Measurements from ENCODE around the gene DHDDS. TPM values are rescaled to one million over a fixed set of nuclear protein-coding genes. Genes with fewer than 3 reads are reported as not detected.

DHDDS gene
- total and polyA plus RNA-seq, 2 of the 13 experiments (the other 11 are each of a cell fraction or from before 2014, with no cell fraction given): 18.9 to 28.3 TPM

DNA sequence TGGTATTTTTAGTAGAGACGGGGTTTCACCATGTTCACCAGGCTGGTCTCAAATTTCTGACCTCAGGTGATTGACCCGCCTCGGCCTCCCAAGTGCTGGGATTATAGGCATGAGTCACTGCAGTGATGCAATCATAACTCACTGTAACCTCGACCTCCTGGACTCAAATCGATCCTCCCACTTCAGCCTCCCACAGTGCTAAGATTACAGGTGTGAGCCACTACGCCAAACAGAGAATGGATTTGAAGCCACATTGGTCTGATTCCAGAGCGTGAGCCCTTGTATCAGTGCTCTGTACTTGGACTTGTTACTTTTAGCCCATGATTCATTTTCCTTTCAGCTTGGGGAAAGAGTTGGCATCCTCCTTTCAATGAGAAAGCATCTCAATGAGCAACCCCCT lies 44.7 kb upstream of the DHDDS start (continued):
- TF ChIP-seq, protein P1, sequence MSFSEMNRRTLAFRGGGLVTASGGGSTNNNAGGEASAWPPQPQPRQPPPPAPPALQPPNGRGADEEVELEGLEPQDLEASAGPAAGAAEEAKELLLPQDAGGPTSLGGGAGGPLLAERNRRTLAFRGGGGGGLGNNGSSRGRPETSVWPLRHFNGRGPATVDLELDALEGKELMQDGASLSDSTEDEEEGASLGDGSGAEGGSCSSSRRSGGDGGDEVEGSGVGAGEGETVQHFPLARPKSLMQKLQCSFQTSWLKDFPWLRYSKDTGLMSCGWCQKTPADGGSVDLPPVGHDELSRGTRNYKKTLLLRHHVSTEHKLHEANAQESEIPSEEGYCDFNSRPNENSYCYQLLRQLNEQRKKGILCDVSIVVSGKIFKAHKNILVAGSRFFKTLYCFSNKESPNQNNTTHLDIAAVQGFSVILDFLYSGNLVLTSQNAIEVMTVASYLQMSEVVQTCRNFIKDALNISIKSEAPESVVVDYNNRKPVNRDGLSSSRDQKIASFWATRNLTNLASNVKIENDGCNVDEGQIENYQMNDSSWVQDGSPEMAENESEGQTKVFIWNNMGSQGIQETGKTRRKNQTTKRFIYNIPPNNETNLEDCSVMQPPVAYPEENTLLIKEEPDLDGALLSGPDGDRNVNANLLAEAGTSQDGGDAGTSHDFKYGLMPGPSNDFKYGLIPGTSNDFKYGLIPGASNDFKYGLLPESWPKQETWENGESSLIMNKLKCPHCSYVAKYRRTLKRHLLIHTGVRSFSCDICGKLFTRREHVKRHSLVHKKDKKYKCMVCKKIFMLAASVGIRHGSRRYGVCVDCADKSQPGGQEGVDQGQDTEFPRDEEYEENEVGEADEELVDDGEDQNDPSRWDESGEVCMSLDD (CRISPR knock-in tag; IDR thresholded peaks at IDR 0.05; ENCODE audit: borderline replicate concordance): no peak
- no peak for TF ChIP-seq ZBTB42 (CRISPR knock-in tag; IDR thresholded peaks at IDR 0.05)
- peak; percentile 33; the same call in 1 of the 2 replicates for TF ChIP-seq KDM6A (CRISPR knock-in tag; IDR thresholded peaks at IDR 0.05; ENCODE audit: low read depth)
- no peak for TF ChIP-seq FOXM1 (CRISPR knock-in tag; IDR thresholded peaks at IDR 0.05)
- TF ChIP-seq ZNF598 (CRISPR knock-in tag; IDR thresholded peaks at IDR 0.05; ENCODE audit: borderline replicate concordance): peak; percentile 50; the same call in 1 of the 2 replicates
- TF ChIP-seq, protein P2, sequence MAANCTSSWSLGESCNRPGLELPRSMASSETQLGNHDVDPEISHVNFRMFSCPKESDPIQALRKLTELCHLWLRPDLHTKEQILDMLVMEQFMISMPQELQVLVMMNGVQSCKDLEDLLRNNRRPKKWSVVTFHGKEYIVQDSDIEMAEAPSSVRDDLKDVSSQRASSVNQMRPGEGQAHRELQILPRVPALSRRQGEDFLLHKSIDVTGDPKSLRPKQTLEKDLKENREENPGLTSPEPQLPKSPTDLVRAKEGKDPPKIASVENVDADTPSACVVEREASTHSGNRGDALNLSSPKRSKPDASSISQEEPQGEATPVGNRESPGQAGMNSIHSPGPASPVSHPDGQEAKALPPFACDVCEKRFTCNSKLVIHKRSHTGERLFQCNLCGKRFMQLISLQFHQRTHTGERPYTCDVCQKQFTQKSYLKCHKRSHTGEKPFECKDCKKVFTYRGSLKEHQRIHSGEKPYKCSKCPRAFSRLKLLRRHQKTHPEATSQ (CRISPR knock-in tag; IDR thresholded peaks at IDR 0.05; ENCODE audit: borderline replicate concordance): no peak
- no peak for TF ChIP-seq ELF4 (CRISPR knock-in tag; IDR thresholded peaks at IDR 0.05; ENCODE audit: borderline replicate concordance)
- TF ChIP-seq, protein P3, sequence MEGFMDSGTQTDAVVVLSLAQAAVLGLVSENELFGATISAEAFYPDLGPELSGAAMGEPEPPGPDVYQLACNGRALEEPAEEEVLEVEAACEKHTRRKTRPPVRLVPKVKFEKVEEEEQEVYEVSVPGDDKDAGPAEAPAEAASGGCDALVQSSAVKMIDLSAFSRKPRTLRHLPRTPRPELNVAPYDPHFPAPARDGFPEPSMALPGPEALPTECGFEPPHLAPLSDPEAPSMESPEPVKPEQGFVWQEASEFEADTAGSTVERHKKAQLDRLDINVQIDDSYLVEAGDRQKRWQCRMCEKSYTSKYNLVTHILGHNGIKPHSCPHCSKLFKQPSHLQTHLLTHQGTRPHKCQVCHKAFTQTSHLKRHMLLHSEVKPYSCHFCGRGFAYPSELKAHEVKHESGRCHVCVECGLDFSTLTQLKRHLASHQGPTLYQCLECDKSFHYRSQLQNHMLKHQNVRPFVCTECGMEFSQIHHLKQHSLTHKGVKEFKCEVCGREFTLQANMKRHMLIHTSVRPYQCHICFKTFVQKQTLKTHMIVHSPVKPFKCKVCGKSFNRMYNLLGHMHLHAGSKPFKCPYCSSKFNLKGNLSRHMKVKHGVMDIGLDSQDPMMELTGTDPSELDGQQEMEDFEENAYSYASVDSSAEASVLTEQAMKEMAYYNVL (CRISPR knock-in tag; IDR thresholded peaks at IDR 0.05; ENCODE audit: borderline replicate concordance): peak; percentile 63; the same call in 1 of the 2 replicates
- TF ChIP-seq, protein P4, sequence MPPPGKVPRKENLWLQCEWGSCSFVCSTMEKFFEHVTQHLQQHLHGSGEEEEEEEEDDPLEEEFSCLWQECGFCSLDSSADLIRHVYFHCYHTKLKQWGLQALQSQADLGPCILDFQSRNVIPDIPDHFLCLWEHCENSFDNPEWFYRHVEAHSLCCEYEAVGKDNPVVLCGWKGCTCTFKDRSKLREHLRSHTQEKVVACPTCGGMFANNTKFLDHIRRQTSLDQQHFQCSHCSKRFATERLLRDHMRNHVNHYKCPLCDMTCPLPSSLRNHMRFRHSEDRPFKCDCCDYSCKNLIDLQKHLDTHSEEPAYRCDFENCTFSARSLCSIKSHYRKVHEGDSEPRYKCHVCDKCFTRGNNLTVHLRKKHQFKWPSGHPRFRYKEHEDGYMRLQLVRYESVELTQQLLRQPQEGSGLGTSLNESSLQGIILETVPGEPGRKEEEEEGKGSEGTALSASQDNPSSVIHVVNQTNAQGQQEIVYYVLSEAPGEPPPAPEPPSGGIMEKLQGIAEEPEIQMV (CRISPR knock-in tag; IDR thresholded peaks at IDR 0.05; ENCODE audit: low read depth): no peak
- TF ChIP-seq ZKSCAN8 (CRISPR knock-in tag; IDR thresholded peaks at IDR 0.05; ENCODE audit: borderline replicate concordance): peak; percentile 83
- TF ChIP-seq, protein P5, sequence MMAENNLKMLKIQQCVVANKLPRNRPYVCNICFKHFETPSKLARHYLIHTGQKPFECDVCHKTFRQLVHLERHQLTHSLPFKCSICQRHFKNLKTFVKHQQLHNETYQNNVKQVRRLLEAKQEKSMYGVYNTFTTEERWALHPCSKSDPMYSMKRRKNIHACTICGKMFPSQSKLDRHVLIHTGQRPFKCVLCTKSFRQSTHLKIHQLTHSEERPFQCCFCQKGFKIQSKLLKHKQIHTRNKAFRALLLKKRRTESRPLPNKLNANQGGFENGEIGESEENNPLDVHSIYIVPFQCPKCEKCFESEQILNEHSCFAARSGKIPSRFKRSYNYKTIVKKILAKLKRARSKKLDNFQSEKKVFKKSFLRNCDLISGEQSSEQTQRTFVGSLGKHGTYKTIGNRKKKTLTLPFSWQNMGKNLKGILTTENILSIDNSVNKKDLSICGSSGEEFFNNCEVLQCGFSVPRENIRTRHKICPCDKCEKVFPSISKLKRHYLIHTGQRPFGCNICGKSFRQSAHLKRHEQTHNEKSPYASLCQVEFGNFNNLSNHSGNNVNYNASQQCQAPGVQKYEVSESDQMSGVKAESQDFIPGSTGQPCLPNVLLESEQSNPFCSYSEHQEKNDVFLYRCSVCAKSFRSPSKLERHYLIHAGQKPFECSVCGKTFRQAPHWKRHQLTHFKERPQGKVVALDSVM (CRISPR knock-in tag; IDR thresholded peaks at IDR 0.05): peak; percentile 100
- TF ChIP-seq NFIB (CRISPR knock-in tag; IDR thresholded peaks at IDR 0.05; ENCODE audit: borderline replicate concordance): no peak
- TF ChIP-seq, protein P6, sequence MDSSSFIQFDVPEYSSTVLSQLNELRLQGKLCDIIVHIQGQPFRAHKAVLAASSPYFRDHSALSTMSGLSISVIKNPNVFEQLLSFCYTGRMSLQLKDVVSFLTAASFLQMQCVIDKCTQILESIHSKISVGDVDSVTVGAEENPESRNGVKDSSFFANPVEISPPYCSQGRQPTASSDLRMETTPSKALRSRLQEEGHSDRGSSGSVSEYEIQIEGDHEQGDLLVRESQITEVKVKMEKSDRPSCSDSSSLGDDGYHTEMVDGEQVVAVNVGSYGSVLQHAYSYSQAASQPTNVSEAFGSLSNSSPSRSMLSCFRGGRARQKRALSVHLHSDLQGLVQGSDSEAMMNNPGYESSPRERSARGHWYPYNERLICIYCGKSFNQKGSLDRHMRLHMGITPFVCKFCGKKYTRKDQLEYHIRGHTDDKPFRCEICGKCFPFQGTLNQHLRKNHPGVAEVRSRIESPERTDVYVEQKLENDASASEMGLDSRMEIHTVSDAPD (CRISPR knock-in tag; IDR thresholded peaks at IDR 0.05): peak; percentile 97
- TF ChIP-seq NPAS2 (CRISPR knock-in tag; IDR thresholded peaks at IDR 0.05; ENCODE audit: borderline replicate concordance): no peak
- TF ChIP-seq ZNF746 (CRISPR knock-in tag; IDR thresholded peaks at IDR 0.05): no peak
- peak; percentile 86 for TF ChIP-seq ERF (CRISPR knock-in tag; IDR thresholded peaks at IDR 0.05)
- TF ChIP-seq ZNF510 (CRISPR knock-in tag; IDR thresholded peaks at IDR 0.05; ENCODE audit: low read depth): no peak
- no peak for TF ChIP-seq GZF1 (CRISPR knock-in tag; IDR thresholded peaks at IDR 0.05)
- no peak for TF ChIP-seq RELA (CRISPR knock-in tag; IDR thresholded peaks at IDR 0.05)
